Neural progenitor cell (in vitro differentiated cells): ENCODE measurements around the gene LMO1.

ENCODE experiments used
- CTCF ChIP-seq: fragments of 200-600 bp; sonication (generic); IDR thresholded peaks from 2 replicates; pipeline ENCODE4 v1.5.1; 2017; ENCODE audit warnings: antibody characterized with exemption, mild to moderate bottlenecking
- EZH2 ChIP-seq: fragments of 200-600 bp; sonication (generic); IDR thresholded peaks from 2 replicates; pipeline ENCODE4 v1.6.1; 2017; ENCODE audit warnings: antibody characterized with exemption, mild to moderate bottlenecking, moderate library complexity
- EZH2phosphoT487 ChIP-seq: fragments of 200-600 bp; sonication (generic); IDR thresholded peaks from 2 replicates; pipeline ENCODE4 v1.6.1; 2017; ENCODE audit warnings: antibody characterized with exemption

GRCh38 chr11:8239536-8240228 lies 24.0 kb downstream of the LMO1 start:
- TF ChIP-seq CTCF, result no peak
- no peak for TF ChIP-seq EZH2
- no peak for TF ChIP-seq EZH2phosphoT487
